Gastroesophageal sphincter (tissue), 4 donors: ENCODE measurements around the gene RMDN2. TPM values are rescaled to one million over a fixed set of nuclear protein-coding genes. Genes with fewer than 3 reads are reported as not detected.

Experiments used
- ATAC-seq: fragments of 150-250 bp; one replicate; pipeline ENCODE4 v1.9.1; 2016; ENCODE audit warnings: mild to moderate bottlenecking, moderate library complexity
- H3K27ac ChIP-seq, 4 donors: fragments of 200-600 bp; sonication (generic) in 3 of 4; 1 replicate in 3 of 4; 2 replicates in 1 of 4; pipeline ENCODE4 v1.5.1; 2016 to 2019
- H3K27me3 ChIP-seq: fragments of 200-600 bp; sonication (generic); one replicate; pipeline ENCODE4 v1.5.1; 2019
- H3K36me3 ChIP-seq, 2 donors: fragments of 200-600 bp; sonication (generic); one replicate each; pipeline ENCODE4 v1.5.1; 2019; ENCODE audit warnings: control low read depth in 1 of 2
- H3K4me1 ChIP-seq, 3 donors: fragments of 200-600 bp; sonication (generic); 1 replicate in 2 of 3; 2 replicates in 1 of 3; pipeline ENCODE4 v1.5.1; 2016 to 2019; ENCODE audit warnings: control low read depth in 2 of 3
- H3K4me3 ChIP-seq, 2 donors: fragments of 200-600 bp; sonication (generic); one replicate each; pipeline ENCODE4 v1.5.1; 2019; ENCODE audit warnings: mild to moderate bottlenecking in 1 of 2, moderate library complexity in 1 of 2
- H3K9me3 ChIP-seq, 3 donors: fragments of 200-600 bp; sonication (generic); one replicate each; pipeline ENCODE4 v1.5.1; 2017 to 2019; ENCODE audit warnings: control low read depth in 2 of 3
- CTCF ChIP-seq, 4 experiments: fragments of 200-600 bp in 2 of 4; fragments of 450-650 bp in 2 of 4; sonication (generic) in 1 of 4; IDR thresholded peaks; one replicate each; pipeline ENCODE4 v1.5.1; 2017 to 2019; ENCODE audit warnings: antibody characterized with exemption in 4 of 4, mild to moderate bottlenecking in 2 of 4, moderate library complexity in 2 of 4
- EP300 ChIP-seq: sonication (generic); formaldehyde crosslinking; IDR thresholded peaks from one replicate; pipeline ENCODE4 v1.6.1; 2017; ENCODE audit warnings: antibody characterized with exemption, mild to moderate bottlenecking
- POLR2A ChIP-seq, 2 donors: fragments of 450-650 bp; IDR thresholded peaks; one replicate each; pipeline ENCODE4 v1.6.1; 2017; ENCODE audit warnings: antibody characterized with exemption in 2 of 2, mild to moderate bottlenecking in 2 of 2, moderate library complexity in 1 of 2
- POLR2AphosphoS5 ChIP-seq: sonication (generic); formaldehyde crosslinking; IDR thresholded peaks from one replicate; pipeline ENCODE4 v1.6.1; 2017; ENCODE audit warnings: antibody characterized with exemption
- WGBS, 2 donors: methylation state at CpG; one replicate each; pipeline ENCODE4 v1.1.5; 2018; ENCODE audit warnings: low coverage in 1 of 2; 5-methylcytosine and 5-hydroxymethylcytosine counted together
- total RNA-seq, 4 donors: library from RNA; depleted of rRNA; stranded (reverse); fragments of >200 nt; gene quantifications; one replicate each; pipeline ENCODE4 v1.1.0, GENCODE V29; 2016

RMDN2 gene
- total RNA-seq, 4 donors from 2014 or later: 9.3 to 12.5 (median 11.4) TPM

- ATAC-seq: no peak
- H3K4me3 ChIP-seq: no peak overlapping the region
- no peak overlapping the region for H3K27ac ChIP-seq
- H3K9me3 ChIP-seq: no peaks in the 10 kb centered on the region
- TF ChIP-seq CTCF (IDR thresholded peaks at IDR 0.05) (no peak), POLR2A (IDR thresholded peaks at IDR 0.05) (no peak), EP300 (no peak), POLR2AphosphoS5 (no peak)
- no peaks in the 10 kb centered on the region for H3K27me3 ChIP-seq
- no peaks in the 10 kb centered on the region for H3K36me3 ChIP-seq
- H3K4me1 ChIP-seq: no peaks in the 10 kb centered on the region
Observed at GRCh38 chr2:37969731-37970130, 44.6 kb downstream of the RMDN2 start.

GRCh38 chr2:37971971-37972370 lies 46.9 kb downstream of the RMDN2 start:
- no peaks in the 10 kb centered on the region for H3K27me3 ChIP-seq

GRCh38 chr2:37973615-37974353 lies 48.7 kb downstream of the RMDN2 start:
- Histone ChIP-seq H3K27me3 (no peaks in the 10 kb centered on the region), H3K9me3 (no peaks in the 10 kb centered on the region), H3K27ac (no peak overlapping the region), H3K36me3 (no peaks in the 10 kb centered on the region), H3K4me3 (no peak overlapping the region), H3K4me1 (no peaks in the 10 kb centered on the region)
- TF ChIP-seq POLR2AphosphoS5 (no peak), POLR2A (IDR thresholded peaks at IDR 0.05) (no peak), EP300 (no peak), CTCF (IDR thresholded peaks at IDR 0.05) (no peak)
- ATAC-seq: no peak
- WGBS, 2 donors: 85 to 94% methylated on average over 14 to 15 of the region's 15 CpGs

More at GRCh38 chr2:37971971-37972370, 46.9 kb downstream of the RMDN2 start:
- Histone ChIP-seq H3K27ac (no peak overlapping the region), H3K9me3 (no peaks in the 10 kb centered on the region), H3K4me1 (no peaks in the 10 kb centered on the region), H3K4me3 (no peak overlapping the region), H3K36me3 (no peaks in the 10 kb centered on the region)
- TF ChIP-seq EP300 (no peak), POLR2AphosphoS5 (no peak), CTCF (IDR thresholded peaks at IDR 0.05) (no peak), POLR2A (IDR thresholded peaks at IDR 0.05) (no peak)
- 70 to 96% methylated on average over 1 of the region's 1 CpG for WGBS, 2 donors
- no peak for ATAC-seq

DNA sequence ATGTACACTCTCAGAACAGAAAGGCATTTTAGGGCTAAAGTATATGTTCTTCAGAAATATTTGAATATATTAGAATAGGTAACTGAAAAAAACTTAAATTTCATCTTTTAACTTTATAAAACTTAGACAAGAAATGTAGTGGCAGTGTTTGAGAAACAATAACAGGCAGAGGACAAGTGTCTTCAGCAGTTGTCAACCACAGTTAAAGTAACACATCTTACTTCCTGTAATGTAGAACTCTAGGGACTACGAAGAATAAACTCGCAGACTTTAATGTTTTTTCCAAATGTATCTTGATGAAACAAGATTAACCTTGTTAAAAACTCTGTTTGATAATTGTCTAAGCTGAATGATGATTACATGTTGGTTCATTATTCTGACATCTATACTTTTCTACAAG lies 50.7 kb downstream of the RMDN2 start:
- no peak for ATAC-seq

More for the DNA sequence above, 50.7 kb downstream of the RMDN2 start:
- no peaks in the 10 kb centered on the region for H3K4me1 ChIP-seq
- H3K27me3 ChIP-seq: no peaks in the 10 kb centered on the region
- WGBS, 2 donors: 73 to 83% methylated on average over 2 of the region's 2 CpGs
- H3K36me3 ChIP-seq: no peaks in the 10 kb centered on the region
- no peaks in the 10 kb centered on the region for H3K9me3 ChIP-seq
- TF ChIP-seq EP300 (no peak), CTCF (IDR thresholded peaks at IDR 0.05) (no peak), POLR2A (IDR thresholded peaks at IDR 0.05) (no peak), POLR2AphosphoS5 (no peak)
- H3K27ac ChIP-seq: no peak overlapping the region
- H3K4me3 ChIP-seq: no peak overlapping the region
